NAMALWA (cell line): ENCODE data around the gene CPEB3.
A peak's percentile ranks its signal among the peaks of the same experiment; 100 is the strongest.
"Not testable (repeated sequence)": the region's sequence is repeated elsewhere in the genome, so short reads cannot be mapped to it uniquely, and the experiment has no call there.

Source experiments
- DNase-seq: peaks from one replicate; pipeline ENCODE4 v3.0.0-alpha.2; 2015; ENCODE audit warnings: low spot score

CPEB3 gene

DNA sequence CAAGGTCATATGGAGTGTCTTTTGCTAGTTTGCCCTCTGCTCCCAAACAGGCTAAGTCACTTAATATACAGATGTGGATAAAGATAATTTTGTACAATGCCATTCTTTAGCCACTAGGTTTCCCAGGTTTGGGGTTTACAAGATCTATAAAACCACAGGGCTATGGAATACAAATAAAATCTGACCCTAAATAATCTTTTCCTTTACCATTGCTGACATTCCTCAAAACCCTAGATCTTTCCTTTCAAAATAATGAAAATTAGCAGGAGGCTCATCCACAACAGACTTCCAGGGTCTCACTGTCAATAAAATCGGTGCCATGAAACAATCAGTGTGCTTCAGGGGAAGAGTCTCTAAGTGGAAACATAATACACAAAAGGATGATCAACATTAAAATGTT lies 148.4 kb downstream of the CPEB3 start:
- DNase-seq = peak; percentile 57

GRCh38 chr10:92141147-92141546 lies 149.7 kb downstream of the CPEB3 start:
- not testable (repeated sequence) for DNase-seq

DNA sequence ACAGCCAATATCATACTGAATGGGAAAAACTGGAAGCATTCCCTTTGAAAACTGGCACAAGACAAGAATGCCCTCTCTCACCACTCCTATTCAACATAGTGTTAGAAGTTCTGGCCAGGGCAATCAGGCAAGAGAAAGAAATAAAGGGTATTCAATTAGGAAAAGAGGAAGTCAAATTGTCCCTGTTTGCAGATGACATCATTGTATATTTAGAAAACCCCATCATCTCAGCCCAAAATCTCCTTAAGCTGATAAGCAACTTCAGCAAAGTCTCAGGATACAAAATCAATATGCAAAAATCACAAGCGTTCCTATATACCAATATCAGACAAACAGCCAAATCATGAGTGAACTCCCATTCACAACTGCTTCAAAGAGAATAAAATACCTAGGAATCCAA lies 156.8 kb downstream of the CPEB3 start:
- DNase-seq = not testable (repeated sequence)

DNA sequence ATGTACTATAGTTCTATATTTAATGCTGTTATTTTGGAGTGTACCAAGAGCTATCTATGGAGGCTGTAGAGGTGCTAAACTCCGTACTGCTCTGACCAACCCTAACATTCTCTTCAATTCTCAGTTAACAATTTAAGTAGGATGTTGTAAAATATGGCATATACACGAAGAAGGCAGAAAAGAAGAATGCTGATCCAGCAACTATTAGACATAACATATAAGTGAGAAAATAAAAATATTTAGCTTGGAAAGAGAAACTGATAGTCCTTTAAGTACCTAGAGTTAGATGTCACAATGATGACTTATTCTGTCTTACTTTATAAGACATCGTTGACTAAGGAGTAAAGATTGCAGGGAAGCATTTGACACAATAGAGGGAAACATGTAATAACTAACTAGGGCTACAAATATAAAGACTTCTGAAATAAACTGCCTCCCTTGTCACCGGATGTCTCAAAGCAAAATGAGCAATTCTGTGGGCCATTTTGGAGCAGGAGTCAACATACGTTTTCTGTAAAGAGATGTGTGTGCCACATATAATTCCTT lies 159.5 kb downstream of the CPEB3 start:
- DNase-seq = no peak

DNA sequence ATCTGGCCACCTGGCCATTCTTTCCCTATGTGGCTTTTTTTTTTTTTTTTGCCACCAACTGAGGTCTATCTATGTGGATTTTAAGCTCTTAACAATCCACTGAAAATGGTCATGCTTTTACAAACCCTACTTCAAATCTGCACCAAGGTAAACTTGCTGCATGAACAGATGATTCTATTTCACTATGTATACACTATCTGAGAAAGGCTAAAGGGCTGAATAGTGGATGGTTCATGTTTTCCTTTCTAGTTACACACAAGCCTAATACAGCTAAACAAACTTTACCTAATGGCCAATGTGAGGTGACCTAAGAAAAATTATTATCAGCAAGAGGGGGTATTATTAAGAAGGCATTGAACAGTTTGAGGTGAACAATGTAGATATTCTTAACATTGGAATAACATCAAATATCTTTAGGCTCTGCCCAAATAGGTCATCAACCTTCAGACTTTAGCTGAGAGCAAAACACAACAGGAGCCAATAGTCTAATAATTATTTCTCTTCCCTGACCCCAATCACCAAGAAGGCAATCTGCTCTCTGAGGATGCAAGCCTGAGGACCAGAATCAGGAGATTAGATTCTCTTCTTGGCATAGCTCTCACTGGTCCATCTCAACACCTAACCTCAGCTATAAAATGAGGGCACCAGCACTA lies 160.1 kb downstream of the CPEB3 start:
- DNase-seq = no peak

GRCh38 chr10:92126100-92126650 lies 164.7 kb downstream of the CPEB3 start:
- DNase-seq = no peak

GRCh38 chr10:92125144-92125543 lies 165.7 kb downstream of the CPEB3 start:
- DNase-seq = no peak

DNA sequence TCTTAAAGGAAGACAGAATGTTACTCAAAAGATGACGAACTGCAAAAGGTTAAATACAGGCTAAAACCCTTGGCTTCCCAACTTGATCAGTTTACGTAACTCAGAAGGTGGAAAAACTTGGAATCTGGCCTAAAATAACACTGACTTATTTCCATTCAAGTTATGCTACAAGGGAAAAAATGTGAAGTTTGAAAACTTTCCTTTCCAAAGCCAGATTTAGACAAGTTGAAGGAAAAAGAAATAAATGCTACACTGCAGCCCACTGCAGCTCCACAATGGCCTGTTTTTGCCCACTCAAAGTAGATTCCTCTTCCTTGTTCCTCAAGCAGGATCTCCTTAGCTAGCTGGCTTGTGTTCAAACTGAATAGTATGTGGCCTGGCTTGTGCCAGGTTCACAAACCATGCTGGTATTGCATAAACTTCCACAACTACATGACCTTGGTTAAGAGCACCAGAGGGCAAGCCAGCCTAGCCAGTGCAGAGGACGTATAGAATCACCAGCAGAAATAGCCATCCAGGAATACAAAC lies 166.2 kb downstream of the CPEB3 start:
- no peak for DNase-seq

DNA sequence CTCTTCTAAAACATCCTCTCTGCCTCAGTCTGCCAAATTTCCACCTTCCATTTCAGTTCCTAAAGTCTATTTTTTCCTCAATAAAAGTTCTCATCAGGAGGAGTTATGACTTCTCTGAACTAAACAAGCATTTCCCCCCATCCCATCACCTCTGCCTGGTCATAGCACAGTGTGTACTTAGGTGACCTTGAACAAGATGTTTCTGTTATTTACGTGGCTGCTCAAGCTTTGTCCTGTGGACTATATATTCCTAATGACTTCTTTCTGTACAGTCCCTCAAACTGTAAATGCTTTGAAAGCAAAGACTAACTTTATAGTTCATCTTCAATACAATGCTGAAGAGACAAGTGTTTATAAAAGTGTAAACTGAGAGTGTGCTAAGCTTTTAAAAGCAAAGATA lies 166.9 kb downstream of the CPEB3 start:
- no peak for DNase-seq

DNA sequence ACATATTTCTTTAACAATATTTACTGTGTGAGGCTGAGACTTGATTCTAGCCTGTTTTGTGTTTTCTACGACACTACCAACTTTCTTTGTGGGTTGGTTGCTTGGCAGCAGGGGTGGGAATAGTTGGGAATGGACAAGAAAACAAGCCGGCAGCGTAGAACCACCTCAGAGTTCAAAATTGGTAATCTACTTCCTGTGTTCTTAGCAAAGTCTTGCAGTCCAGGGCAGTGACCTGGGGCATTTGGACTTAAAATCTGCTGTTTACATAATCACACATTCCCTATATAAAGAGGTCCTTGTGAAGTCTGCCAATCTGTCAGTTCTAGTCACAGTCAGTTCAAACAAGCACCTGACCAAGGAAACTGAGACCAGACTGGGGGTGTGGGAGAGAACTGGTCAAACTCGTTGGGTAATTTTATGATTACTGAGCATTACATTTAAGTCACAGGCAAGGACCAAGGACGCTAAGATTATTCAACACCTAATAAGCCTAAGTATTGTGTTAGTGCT lies 167.9 kb downstream of the CPEB3 start:
- DNase-seq = no peak

DNA sequence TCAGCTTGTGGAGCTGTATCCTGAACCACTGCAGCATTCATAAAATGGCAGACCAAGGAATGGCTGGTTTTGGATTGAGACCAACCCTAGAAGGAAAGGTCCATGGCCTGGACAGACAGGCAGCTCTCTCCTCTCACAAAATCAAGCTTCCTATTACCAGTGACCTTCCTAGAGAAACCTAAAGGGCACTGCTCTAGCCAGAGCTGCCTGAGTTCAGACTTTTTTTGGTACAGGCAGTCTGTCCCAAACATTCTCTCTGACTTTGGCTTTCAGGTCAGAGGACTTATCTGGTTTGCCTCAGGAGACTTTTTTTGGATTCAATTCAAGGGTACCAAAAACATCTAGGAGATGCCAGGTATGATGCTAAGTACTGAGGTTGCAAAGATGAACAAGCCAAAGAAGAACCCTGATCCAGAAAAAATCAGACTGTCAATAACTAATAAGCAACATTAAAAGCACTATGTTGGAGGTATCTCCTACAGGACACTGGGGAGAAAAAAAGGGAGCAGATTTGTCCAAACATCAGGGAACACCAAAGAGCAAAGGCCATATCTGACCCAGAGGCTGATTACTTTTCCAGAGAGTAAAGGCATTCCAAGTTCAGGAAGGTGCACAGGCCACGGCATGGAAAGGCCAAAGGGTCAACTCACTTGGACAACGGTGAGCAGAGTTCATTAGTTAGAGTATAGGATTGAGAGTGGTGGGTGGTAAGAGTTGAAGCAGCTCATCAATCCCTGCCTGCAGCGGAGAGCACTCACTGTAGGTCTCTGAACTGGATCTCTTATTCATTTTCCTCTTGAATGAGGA lies 169.0 kb downstream of the CPEB3 start:
- no peak for DNase-seq

GRCh38 chr10:92119340-92119739 lies 171.5 kb downstream of the CPEB3 start:
- DNase-seq = no peak

GRCh38 chr10:92114917-92115316 lies 176.0 kb downstream of the CPEB3 start:
- DNase-seq = peak; percentile 16

GRCh38 chr10:92113911-92114600 lies 176.8 kb downstream of the CPEB3 start:
- DNase-seq = no peak

- DNase-seq = no peak
Measured at GRCh38 chr10:92112462-92112861, 178.4 kb downstream of the CPEB3 start.

DNA sequence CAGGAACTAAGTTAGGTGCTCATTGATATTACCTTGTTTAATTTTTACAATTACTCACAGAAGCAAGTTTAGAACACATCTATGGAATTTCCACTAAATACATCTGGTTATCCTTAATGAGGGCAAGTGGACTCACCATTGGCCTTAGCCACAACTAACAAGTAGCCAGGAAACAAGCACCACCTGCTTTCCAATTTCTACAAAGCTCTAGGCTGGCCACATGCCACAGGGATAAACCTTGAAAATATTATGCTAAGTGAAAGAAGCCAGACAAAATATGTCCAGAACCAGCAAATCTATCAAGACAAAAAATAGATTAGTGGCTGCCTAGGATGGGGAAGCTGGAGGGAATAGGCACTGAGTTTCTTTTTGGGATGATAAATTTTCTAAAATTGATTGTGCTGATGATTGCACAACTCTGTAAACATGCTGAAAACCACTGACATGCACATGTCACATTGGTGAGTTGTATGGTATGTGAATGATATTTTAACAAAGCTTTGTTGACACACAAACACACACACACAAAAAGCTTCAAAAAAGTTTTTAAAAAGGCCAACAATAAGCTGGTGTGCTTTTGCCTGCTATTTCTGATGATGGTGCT lies 179.4 kb downstream of the CPEB3 start:
- DNase-seq = no peak

DNA sequence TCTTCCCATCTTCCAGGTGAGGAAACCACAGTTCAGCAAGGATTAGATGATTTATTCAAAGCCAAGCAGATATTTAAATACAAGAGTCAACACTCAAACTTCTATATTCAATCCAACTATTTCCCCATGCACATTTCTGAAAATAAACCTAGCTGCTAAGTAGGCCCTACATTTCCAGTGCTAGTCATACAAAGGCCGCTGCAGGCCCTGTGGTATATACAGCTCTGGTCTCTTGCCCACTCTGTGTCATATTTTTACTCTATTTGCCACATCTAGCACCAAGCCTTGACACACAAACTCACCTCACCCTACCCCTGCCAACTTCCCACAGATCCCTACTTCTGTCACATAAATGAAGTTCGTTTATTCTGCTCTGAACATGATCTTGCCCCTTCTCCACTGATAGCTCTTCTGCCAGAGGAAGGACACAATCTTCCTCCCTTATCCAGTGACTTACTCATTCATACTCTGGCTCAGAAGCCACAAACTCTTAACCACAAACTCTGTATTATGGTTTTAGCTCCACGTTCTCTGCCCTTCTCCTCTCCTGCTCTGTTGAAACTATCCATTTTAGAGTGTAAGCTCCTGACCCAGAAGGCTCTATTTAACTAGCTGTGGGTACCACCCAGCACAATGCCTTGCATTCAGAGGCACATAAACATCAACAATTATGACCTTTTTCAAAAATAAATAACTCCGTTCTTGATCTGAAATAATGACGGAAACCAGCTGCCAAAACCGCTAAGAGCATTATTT lies 180.7 kb downstream of the CPEB3 start:
- no peak for DNase-seq

GRCh38 chr10:92108747-92109146 lies 182.1 kb downstream of the CPEB3 start:
- no peak for DNase-seq

DNA sequence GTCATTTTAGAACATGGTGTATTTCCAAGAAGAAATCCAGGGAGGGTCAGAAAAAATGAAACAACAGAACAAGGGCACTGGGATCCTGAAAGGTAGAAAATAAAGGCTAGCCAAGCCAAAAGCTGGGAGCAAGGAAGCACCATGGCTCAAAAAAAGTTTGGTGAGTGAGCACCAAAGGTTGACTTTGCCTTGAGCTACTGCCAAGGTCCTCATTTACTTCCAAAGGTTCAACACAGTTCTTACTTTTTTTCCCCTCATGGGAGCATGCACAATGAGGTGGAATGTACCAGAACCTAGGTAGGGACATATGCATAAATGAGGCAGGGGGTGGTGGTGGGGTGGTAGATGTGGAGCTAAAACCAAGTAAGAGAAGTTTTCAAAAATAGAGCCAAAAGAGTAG lies 182.8 kb downstream of the CPEB3 start:
- DNase-seq = no peak

GRCh38 chr10:92103376-92104090 lies 187.3 kb downstream of the CPEB3 start:
- DNase-seq = no peak
